GM19397 (cell line): Measurements from ENCODE around the gene CACNG6.
"Not testable (repeated sequence)": the region's sequence is repeated elsewhere in the genome, so short reads cannot be mapped to it uniquely, and the experiment has no call there.

ENCODE experiments used
- ATAC-seq: cut with Tn5 transposase; IDR thresholded peaks from one replicate; pipeline ENCODE4 v1.9.1; 2021; ENCODE audit warnings: mild to moderate bottlenecking, moderate library complexity; ENCODE audit not compliant: unreplicated experiment

Gene CACNG6, protein sequence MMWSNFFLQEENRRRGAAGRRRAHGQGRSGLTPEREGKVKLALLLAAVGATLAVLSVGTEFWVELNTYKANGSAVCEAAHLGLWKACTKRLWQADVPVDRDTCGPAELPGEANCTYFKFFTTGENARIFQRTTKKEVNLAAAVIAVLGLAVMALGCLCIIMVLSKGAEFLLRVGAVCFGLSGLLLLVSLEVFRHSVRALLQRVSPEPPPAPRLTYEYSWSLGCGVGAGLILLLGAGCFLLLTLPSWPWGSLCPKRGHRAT

DNA sequence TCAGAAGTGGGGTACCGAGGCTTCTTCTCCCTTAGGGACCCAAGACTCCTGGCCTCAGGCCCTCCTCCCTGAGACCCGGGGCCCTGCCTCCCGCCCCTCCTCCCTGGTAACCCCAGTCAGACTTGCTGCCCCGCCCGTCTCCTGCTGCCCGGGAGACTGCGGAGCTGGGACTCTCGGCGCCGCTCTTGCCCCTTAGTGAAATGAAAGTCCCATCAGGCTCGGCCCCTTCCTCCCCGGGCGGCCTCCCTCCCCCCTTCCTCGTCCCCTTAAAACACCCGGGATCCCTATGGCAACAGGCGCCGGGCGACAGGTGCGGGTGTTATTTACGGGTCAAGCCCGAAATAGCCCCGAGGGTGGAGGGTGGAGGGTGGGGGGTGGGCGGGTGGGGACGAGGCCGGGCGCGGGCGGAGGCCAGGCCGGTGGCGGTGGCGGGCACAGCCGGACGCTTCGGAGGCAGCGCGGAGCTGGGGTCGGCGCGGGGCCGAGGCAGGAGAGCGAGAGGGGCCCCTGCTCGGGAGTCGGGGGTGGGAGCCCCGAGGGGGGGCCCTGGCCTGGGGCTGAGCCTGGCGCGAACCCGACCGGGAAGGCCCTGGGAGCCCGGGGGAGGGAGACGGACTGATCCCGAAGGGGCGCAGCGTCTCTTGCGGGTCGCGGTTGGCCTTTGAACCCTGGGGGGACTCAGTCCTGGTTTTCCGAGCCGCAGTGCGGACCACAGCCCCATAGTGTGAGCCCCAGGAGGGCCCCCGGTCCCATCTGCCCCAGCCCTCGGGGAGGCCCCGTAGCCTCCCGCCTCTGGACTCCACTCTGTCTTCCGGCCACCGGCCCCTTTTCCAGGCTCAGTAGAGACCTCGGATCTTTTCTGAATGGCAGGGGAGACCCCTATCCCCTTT is at the start of gene CACNG6:
CACNG6 (plus strand) TSS at position 414 of the 890 bp plus-strand sequence. CDS start 1,241 bp downstream, outside the sequence.
- no peak for ATAC-seq

DNA sequence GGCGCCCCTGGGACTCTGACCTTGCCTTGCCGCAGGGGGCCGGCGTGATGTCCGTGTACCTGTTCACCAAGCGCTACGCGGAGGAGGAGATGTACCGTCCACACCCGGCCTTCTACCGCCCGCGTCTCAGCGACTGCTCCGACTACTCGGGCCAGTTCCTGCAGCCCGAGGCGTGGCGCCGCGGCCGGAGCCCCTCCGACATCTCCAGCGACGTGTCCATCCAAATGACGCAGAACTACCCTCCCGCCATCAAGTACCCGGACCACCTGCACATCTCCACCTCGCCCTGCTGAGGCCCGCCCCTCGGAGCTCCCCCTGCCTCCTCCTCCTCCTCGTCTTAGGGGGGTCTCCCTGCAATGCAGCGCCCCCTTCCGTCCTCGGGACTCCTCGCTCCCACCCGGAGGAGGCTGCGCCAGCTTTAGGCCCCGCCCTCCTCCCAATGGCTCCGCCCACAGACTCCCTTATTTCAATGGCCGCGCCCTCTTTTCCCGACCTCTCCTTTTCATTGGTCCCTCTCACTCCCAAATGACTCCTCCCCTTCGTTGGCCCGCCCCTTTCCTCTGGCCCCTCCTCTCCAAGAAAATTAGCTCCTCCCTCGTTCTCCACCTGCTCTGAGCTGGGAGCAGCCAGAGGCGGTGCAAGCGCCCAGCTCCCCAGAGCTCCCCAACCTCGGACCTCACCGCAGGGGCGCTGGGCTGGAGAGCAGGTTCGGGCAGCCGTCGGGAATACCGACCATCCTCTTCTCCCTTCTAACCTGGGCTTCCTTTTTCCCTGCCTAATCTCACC is 49.2 kb upstream of the CACNG6 start:
- ATAC-seq = no peak

DNA sequence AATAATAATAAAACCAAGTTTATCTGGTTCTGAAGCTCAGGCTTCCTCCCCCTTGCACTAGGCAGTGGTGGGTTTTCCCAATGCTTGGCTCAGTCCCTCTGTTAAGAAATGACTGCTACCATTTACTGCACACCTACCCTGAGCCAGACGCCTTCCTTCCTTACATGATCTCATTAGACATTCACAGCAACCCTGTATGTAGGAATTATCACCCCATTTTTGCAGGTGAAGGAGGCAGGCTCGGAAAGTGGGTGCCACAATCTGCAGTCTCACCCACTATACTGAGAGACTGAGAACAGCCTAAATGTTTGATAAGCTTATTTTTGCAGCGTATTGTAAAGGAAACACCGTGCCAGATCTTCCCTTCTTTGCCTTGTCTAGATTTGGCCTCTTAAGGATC is 47.0 kb upstream of the CACNG6 start:
- ATAC-seq = no peak

DNA sequence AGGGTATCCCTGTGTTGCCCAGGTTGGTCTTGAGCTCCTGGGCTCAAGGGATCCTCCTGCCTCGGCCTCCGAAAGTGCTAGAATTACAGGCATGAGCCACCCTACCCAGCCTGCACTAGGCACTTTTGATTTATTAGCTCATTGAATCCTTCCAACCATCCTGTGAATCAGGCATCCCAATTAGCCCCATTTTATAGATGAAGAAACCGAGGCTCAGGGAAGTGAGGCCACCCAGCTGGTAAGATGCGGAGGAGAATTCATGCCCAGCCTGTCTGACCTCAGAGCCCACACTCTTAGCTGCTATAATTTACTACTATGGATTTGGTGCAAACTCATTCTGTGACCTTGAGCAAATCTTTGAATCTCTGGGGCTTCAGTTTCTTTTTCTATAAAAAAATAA is 46.5 kb upstream of the CACNG6 start:
- ATAC-seq = no peak

DNA sequence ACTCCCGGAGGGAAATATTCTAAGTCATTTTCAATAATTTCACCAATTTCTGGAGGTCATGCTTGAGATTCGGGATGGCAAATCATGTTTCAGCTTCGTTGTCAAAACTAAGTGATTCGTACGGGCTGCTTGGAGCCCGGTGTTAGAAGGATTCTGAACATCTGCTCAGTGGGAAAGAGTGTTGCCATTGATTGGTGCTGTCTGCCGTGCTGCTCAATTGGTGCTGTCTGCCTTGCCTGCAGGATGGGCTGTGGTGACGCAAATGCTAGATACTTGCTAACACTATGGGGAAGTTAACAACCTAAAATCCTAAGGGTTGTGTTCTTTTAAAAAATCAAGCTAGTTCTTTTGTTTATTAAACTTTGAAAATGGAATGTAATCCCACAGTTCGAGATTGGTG is 46.0 kb upstream of the CACNG6 start:
- no peak for ATAC-seq

DNA sequence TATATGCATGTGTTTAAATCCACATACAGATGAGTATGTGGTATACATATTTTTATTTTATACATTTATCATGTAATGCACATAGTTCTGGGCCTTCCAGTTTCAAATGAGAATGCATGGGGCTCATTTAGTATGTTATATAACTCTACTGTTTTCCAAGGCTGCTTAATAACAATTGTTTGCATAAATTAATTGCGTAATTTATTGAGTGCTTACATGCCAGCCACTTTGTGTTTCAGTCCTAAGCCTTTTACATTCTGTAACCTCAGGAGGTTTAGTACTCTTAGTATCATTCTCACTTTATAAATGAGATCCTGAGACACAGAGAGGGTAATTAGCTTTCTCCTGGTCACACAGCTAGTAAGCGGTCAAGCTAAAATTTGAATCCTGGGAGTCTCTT is 45.4 kb upstream of the CACNG6 start:
- ATAC-seq = no peak

DNA sequence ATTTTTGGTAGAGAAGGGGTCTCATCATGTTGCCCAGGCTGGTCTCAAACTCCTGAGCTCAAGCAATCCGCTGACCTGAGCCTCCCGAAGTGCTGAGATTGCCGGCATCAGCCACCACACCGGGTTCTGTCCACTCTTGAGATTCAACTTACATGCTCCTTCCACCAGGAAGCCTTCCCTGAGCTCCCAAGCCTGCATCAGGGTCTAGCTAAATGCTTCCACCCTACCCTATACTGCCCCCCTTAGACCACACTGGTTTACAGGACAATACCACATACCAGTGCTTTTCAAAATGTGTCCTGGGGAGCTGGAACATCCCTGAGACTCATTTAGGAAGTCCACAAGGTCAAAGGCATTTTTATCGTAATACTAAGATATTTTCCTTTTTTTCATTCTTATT is 43.8 kb upstream of the CACNG6 start:
- ATAC-seq = no peak

DNA sequence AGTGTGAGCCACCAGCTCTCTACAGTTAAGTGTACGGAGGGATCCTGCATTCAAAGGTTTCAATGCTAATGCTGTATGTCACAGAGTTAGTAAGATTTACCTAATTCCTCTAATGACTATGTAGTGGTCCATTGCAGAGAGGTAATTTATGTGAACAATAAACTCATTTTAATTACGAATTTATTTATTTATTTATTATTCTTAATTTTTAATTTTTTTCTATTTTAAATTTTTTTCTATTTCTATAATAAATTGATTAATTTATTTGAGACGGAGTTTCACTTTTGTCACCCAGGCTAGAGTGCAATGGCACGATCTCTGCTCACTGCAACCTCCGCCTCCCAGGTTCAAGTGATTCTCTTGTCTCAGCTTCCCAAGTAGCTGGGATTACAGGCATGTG is 42.8 kb upstream of the CACNG6 start:
- ATAC-seq = not testable (repeated sequence)

DNA sequence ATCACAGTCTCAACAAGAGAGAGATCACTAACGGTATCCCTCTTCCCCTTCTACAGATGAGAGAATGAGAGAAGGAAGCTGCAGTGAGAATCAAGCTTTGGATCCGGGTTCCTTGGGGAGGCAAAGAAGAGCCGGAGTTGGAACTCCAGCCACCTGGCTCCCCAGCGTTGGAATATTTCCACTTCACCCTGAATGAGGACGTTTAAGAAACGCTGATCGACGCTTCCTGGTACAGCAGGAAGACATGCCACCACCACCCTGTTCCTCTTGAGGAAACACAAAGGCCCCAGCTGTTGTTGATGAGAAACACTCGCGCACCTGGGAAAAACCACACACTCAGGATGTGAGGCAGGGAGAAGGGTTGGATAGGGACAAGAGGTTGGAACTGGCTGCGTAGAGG is 40.0 kb upstream of the CACNG6 start:
- no peak for ATAC-seq

DNA sequence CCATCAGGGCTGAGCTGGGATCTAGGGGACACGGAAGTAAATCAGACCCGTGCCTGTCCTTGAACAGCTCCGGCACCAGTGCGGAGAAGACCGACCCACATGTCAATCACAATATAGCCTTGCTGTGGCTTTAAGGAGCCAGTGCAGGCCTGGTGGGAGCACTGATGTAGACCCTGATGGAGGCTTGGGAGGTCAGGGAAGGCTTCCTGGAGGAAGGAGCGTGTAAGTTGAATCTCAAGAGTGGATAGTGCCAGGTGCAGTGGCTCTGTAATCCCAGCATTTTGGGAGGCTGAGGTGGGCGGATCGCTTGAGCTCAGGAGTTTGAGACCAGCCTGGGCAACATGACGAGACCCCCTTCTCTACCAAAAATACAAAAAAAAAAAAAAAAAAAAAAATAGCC is 39.5 kb upstream of the CACNG6 start:
- ATAC-seq = no peak

DNA sequence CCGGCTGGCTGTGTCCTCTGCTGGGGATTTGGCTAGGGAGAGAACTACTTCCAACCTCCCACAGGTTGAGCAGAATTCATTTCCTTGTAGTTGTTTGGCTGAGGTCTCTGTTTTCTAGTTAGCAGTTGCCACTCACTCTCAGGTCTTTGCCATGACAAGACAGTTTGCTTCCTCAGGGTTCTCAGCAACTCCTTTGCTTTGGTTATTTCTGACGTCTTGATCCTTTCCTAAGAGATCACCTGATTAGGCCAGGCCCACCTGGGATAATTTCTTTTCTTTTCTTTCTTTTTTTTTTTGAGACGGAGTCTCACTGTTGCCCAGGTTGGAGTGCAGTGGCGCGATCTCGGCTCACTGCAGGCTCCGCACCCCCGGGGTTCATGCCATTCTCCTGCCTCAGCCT is 38.1 kb upstream of the CACNG6 start:
- no peak for ATAC-seq

DNA sequence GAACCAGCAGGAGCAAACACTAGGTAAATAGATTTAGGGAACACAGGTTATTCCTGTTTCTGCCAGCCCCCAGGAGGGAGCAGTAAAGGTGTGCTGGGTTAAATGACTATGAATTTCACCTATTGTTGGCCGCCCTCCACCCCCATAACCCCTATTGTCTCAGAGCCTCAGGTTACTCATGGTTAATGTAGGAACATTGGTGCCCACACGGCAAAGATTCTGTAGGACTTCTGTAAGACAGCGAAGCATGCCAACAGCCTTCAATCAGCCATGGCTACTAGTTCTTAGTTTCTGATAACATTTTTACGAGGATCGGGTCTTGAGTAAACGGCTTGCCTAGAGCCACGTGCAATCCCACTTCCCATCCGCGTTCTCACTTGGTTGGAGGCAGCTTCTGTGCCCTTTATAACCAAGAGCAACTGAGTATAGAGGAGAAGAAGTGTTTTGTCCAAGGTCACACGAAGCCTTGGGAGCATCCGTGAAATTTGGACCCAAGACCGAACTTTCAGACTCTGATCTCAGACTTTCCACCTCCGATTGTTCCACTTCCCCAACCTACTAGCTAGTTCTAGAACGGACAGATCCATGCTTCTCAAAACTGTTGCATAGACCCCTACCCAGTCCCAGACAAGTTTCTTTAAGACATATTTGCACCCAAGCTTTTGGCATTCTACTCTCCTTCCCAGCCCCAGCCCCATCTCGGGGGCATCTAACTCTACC is 33.8 kb upstream of the CACNG6 start:
- no peak for ATAC-seq

DNA sequence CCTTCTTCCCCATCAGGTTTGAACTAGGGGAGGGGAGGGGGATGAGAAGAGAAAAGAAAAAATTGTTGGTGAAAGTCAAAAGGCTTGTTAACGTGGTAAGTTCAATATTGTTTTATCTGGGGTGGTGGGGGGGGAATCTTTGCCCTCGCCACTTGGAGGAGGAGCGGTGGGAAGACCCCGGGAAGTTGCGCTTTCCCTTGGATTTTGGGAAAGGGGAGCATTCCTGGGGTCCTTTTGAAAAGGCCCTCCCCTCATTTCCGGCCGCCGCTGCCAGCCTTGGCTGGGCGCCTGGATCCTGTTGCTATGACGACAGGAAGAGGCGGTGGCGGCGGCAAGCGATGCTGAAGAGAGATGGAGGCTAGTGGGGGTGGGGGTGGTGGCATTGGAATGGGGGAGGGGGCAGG is 33.3 kb upstream of the CACNG6 start:
- no peak for ATAC-seq

DNA sequence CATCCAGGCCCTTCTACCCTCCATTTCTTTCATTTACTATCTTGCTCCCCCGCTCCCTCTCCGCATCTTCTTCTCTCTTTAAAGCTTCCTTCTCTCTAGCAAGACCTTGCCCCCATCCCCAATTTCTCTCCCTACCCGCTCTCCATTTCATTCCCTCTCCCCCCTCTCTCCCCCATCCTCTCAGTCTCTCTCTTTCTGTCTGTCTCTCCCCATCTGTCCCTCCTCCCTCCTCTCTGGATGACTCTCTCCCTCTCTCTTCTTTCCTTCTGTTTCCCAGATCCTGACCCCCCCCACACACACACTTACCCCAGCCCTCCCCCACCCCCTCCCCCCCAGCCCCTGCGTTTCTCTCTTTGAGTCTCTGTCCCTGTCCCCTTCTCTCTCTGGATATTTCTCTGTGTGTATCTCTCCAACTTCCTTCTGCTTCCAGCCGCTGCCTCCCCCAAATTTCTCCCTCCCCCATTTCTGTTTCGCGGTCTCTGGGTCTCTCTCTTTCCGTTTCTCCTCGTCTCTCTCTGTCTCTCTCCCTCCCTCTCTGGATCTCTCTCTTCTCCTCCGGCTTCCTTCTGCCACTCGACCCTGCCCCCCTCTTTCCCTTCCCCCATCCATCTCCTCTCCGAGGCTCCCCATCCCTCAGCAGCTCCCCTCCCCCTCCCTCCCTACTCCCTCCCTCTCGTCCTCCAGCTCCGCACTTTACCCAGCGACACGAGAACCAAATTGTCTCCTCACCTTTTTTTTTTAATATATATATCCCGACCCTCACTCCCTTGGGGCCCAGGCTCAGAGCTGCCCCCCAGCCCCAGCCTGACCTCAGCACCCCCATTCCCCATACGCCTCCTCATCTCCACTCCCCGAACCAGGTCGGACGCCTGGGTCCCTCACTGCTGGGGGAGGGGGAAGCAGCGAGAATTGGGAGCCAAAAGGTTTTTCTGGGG is 32.3 kb upstream of the CACNG6 start:
- no peak for ATAC-seq

DNA sequence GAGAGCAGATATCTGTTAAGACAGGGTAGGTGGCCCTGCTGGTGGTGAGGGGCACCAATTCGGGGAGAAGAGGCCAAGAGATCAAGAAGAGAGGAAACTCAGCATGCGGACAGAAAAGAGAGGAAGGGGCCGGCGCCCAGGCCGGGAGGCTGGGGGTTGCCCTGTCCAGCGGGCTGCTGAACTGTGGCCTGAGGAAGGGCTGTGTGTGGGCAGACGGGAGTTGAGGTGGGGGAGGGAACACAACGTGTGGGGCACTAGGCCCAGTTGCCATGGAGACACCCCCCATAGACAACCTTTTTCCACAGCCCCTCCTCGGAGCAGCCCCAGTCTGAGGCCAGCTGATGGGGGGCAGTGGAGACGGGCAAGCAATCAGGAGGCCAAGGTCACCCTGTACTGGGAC is 31.2 kb upstream of the CACNG6 start:
- ATAC-seq = no peak

DNA sequence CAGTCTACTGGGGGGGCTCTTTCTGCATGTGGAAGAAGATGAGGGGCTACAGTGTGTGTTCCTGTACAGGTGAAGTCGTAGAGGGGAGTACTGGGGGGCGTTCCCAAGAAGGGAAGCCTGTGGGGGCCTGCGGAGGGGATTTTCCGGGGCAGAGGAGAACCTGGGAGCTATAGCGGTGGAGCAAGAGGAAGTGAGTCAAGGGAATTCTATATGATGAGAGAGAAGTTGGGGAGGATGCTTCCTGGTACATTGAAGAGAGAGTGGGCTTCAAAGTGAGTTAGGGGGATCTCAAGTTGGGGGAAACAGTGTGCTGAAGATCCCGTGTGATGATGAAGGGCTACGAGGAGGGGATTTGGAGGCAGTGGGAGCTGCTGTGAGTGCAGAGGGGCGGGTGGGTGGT is 30.6 kb upstream of the CACNG6 start:
- ATAC-seq = no peak

DNA sequence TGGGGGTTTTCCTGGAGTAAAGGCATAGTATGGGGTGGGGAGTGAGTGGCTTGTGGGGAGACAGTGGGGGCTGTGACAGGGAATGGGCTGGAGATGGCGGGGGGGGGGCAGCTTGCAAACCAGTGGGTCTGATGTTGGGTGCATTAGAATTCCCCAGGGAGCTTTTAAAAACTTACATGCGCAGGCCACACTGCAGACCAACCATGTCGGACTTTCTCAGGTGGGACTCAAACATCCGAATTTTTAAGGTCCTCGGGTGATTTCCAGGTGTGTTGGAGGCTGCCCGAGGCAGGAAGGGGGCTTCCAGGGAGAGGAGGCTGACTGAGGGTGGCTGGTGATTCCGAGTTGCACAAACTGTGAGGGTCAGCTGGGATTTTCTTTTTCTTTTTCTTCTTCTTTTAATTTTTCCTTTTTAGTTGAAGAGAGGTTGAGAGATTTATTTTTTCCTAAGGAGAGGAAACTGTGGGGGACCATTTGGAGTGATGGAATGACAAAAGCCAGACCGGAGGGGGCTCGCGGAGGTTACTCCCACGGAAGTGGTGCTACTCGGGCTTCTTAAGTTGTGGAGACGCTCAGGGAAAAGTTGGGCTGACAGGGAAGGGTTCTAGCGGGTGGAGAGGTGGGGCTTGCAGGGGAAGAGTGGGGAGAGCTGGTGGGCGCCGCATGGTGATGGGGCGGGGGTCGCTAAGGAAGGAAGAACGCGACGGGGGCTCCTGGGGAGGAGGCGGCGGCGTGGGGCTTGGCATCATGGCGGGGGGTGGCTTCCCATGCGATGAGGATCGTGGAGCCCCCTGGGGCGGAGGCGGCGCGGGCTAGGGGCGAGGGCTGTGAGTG is 29.7 kb upstream of the CACNG6 start:
- ATAC-seq = no peak

DNA sequence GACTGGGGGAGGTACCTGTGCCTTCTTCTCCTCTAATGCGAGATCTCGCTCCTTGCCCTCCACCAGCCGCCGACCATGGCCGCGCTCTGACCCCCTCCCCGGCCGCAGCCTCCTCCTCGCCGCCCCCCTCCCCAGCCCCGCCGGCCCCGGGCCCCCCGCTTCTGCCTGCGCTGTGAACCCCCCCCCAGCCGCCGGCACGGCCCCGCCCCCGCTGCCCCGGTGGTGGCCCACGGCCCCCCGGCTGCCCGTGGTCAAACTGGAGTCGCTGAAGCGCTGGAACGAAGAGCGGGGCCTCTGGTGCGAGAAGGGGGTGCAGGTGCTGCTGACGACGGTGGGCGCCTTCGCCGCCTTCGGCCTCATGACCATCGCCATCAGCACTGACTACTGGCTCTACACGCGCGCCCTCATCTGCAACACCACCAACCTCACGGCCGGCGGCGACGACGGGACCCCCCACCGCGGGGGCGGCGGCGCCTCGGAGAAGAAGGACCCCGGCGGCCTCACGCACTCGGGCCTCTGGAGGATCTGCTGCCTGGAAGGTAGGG is 28.5 kb upstream of the CACNG6 start, which contains the start of gene CACNG8:
CACNG8 (plus strand) TSS at position 51 of the 545 bp plus-strand sequence.
- no peak for ATAC-seq

DNA sequence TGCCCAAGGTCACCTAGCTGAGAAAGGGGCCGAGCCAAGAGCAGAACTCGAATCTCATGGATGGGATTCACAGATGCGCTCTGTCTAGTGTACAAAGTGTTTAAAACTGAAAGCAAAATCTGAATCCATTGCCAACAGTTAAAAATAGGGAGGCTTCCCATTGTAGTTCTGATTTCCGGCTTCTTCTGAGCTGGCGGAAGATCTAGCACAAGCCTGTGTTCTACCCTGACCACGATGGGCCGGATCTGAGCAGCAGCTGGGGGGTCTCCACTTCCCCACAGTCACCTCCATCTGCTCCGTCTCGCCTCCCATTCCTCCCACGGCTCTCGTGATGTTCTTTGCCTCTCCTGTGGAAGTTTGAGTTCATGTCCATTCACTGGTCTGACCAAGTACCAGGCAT is 26.3 kb upstream of the CACNG6 start:
- no peak for ATAC-seq
